ENCODE measurements around the gene KIZ. TPM values are rescaled to one million over a fixed set of nuclear protein-coding genes. Genes with fewer than 3 reads are reported as not detected.

The KIZ gene
- total RNA-seq, 1 donor from 2014 or later, result 60.0 TPM

- Histone ChIP-seq H3K4me1 (peaks cover 14% of the 10 kb centered on the region), H3K36me3 (no peaks in the 10 kb centered on the region), H3K4me3 (no peak overlapping the region), H3K9me3 (ENCODE audit: low read depth) (no peaks in the 10 kb centered on the region), H3F3A (ENCODE audit: low read depth) (no peaks in the 10 kb centered on the region), H3K4me2 (peak overlapping the region; percentile 56), H3K79me2 (ENCODE audit: low read depth) (no peaks in the 10 kb centered on the region), H4K20me1 (ENCODE audit: low read depth) (no peaks in the 10 kb centered on the region), H3K27ac (no peak overlapping the region), H3K9ac (no peak overlapping the region), H3K27me3 (peaks cover 64% of the 10 kb centered on the region), H2AFZ (replicated peaks) (no peak overlapping the region)
- no peak overlapping the region for H3K4me3 Mint-ChIP-seq
- H3K27me3 Mint-ChIP-seq (ENCODE audit: insufficient read depth, low read depth), result peaks cover 11% of the 10 kb centered on the region
- H3K36me3 Mint-ChIP-seq, result no peaks in the 10 kb centered on the region
- no peak overlapping the region for H3K27ac Mint-ChIP-seq
- TF ChIP-seq EZH2phosphoT487 (IDR thresholded peaks at IDR 0.05), result no peak
- no peak for TF ChIP-seq CTCF (IDR thresholded peaks at IDR 0.05)
- TF ChIP-seq EZH2 (IDR thresholded peaks at IDR 0.05), result no peak
- no peaks in the 10 kb centered on the region for H3K9me3 Mint-ChIP-seq
- DNase-seq (ENCODE audit: low spot score), result no peak
- H3K4me1 Mint-ChIP-seq, result peaks cover 11% of the 10 kb centered on the region
Observed at GRCh38 chr20:21090111-21090618, 35.7 kb upstream of the KIZ start.

GRCh38 chr20:21090721-21091120, 35.2 kb upstream of the KIZ start:
- H3K4me1 ChIP-seq, result peaks cover 14% of the 10 kb centered on the region
- H3K9me3 ChIP-seq (ENCODE audit: low read depth), result no peaks in the 10 kb centered on the region
- no peak overlapping the region for H3K4me3 Mint-ChIP-seq
- peak overlapping the region; percentile 56 for H3K4me2 ChIP-seq
- H2AFZ ChIP-seq (replicated peaks), result no peak overlapping the region
- H3K36me3 Mint-ChIP-seq, result no peaks in the 10 kb centered on the region
- H3K4me1 Mint-ChIP-seq, result peaks cover 11% of the 10 kb centered on the region
- peaks cover 14% of the 10 kb centered on the region for H3K27me3 Mint-ChIP-seq (ENCODE audit: insufficient read depth, low read depth)
- H3K4me3 ChIP-seq, result no peak overlapping the region
- DNase-seq (ENCODE audit: low spot score), result no peak
- H3K79me2 ChIP-seq (ENCODE audit: low read depth), result no peaks in the 10 kb centered on the region
- H3K36me3 ChIP-seq, result no peaks in the 10 kb centered on the region
- no peak overlapping the region for H3K9ac ChIP-seq
- TF ChIP-seq EZH2phosphoT487 (IDR thresholded peaks at IDR 0.05) (no peak), CTCF (IDR thresholded peaks at IDR 0.05) (no peak), EZH2 (IDR thresholded peaks at IDR 0.05) (no peak)
- H3K27ac ChIP-seq, result no peak overlapping the region
- H3K9me3 Mint-ChIP-seq, result no peaks in the 10 kb centered on the region
- H3K27me3 ChIP-seq, result peaks cover 70% of the 10 kb centered on the region
- no peak overlapping the region for H3K27ac Mint-ChIP-seq
- no peaks in the 10 kb centered on the region for H4K20me1 ChIP-seq (ENCODE audit: low read depth)
- no peaks in the 10 kb centered on the region for H3F3A ChIP-seq (ENCODE audit: low read depth)

- peaks cover 27% of the 10 kb centered on the region for H3K27me3 Mint-ChIP-seq (ENCODE audit: insufficient read depth, low read depth)
- no peaks in the 10 kb centered on the region for H3K79me2 ChIP-seq (ENCODE audit: low read depth)
- DNase-seq (ENCODE audit: low spot score), result no peak
- H3K4me2 ChIP-seq, result no peak overlapping the region
- H3K9me3 ChIP-seq (ENCODE audit: low read depth), result no peaks in the 10 kb centered on the region
- H3K27ac ChIP-seq, result no peak overlapping the region
- H3K36me3 ChIP-seq, result no peaks in the 10 kb centered on the region
- no peak overlapping the region for H3K4me3 ChIP-seq
- no peaks in the 10 kb centered on the region for H3F3A ChIP-seq (ENCODE audit: low read depth)
- no peak overlapping the region for H2AFZ ChIP-seq (replicated peaks)
- TF ChIP-seq EZH2 (IDR thresholded peaks at IDR 0.05), result no peak
- no peak for TF ChIP-seq CTCF (IDR thresholded peaks at IDR 0.05)
- no peak for TF ChIP-seq EZH2phosphoT487 (IDR thresholded peaks at IDR 0.05)
- H4K20me1 ChIP-seq (ENCODE audit: low read depth), result peaks cover 8% of the 10 kb centered on the region
- peaks cover 90% of the 10 kb centered on the region for H3K27me3 ChIP-seq
- H3K4me1 ChIP-seq, result peaks cover 14% of the 10 kb centered on the region
- H3K9ac ChIP-seq, result no peak overlapping the region
- H3K4me1 Mint-ChIP-seq, result peaks cover 11% of the 10 kb centered on the region
- no peaks in the 10 kb centered on the region for H3K36me3 Mint-ChIP-seq
- H3K4me3 Mint-ChIP-seq, result no peak overlapping the region
- no peak overlapping the region for H3K27ac Mint-ChIP-seq
- no peaks in the 10 kb centered on the region for H3K9me3 Mint-ChIP-seq
Observed at GRCh38 chr20:21092806-21093205, 33.1 kb upstream of the KIZ start.
